Lower leg skin (tissue), 3 donors: ENCODE data around the gene ENC1.

Experiments
- POLR2A ChIP-seq, 2 donors: fragments of 450-650 bp; IDR thresholded peaks; one replicate each; pipeline ENCODE4 v1.6.1; 2016 to 2017; ENCODE audit warnings: antibody characterized with exemption in 2 of 2, mild to moderate bottlenecking in 1 of 2, moderate library complexity in 1 of 2
- TF ChIP-seq, protein P1 (sequence below), 3 donors: fragments of 450-650 bp; IDR thresholded peaks; one replicate each; pipeline ENCODE4 v1.5.1; 2016; ENCODE audit warnings: antibody characterized with exemption in 3 of 3, mild to moderate bottlenecking in 3 of 3, moderate library complexity in 2 of 3

GRCh38 chr5:74588415-74588814 lies 52.1 kb downstream of the ENC1 start:
- TF ChIP-seq, protein P1, sequence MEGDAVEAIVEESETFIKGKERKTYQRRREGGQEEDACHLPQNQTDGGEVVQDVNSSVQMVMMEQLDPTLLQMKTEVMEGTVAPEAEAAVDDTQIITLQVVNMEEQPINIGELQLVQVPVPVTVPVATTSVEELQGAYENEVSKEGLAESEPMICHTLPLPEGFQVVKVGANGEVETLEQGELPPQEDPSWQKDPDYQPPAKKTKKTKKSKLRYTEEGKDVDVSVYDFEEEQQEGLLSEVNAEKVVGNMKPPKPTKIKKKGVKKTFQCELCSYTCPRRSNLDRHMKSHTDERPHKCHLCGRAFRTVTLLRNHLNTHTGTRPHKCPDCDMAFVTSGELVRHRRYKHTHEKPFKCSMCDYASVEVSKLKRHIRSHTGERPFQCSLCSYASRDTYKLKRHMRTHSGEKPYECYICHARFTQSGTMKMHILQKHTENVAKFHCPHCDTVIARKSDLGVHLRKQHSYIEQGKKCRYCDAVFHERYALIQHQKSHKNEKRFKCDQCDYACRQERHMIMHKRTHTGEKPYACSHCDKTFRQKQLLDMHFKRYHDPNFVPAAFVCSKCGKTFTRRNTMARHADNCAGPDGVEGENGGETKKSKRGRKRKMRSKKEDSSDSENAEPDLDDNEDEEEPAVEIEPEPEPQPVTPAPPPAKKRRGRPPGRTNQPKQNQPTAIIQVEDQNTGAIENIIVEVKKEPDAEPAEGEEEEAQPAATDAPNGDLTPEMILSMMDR (IDR thresholded peaks at IDR 0.05) = no peak
- TF ChIP-seq POLR2A (IDR thresholded peaks at IDR 0.05) = no peak
